Neural cell (in vitro differentiated cells): ENCODE data around the gene BCHE.

Source experiments
- CTCF ChIP-seq: fragments of 450-650 bp; IDR thresholded peaks from 2 replicates; pipeline ENCODE4 v1.5.1; 2014; ENCODE audit warnings: antibody characterized with exemption, mild to moderate bottlenecking, moderate library complexity; ENCODE audit not compliant: poor library complexity, severe bottlenecking
- EP300 ChIP-seq: fragments of 450-650 bp; conservative IDR thresholded peaks from 2 replicates; pipeline ENCODE4 v1.6.1; 2014; ENCODE audit warnings: antibody characterized with exemption, mild to moderate bottlenecking, moderate library complexity; ENCODE audit not compliant: poor library complexity, severe bottlenecking
- EZH2 ChIP-seq: fragments of 200-600, 300-800 bp; shearing (Covaris generic), sonication (generic); IDR thresholded peaks from 2 replicates; pipeline ENCODE4 v1.6.1; 2014; ENCODE audit warnings: antibody characterized with exemption, low read length, borderline replicate concordance, mild to moderate bottlenecking; ENCODE audit not compliant: insufficient read depth, poor library complexity, severe bottlenecking
- POLR2AphosphoS5 ChIP-seq: IDR thresholded peaks from 2 replicates; pipeline ENCODE4 v1.6.1; 2012
- RAD21 ChIP-seq: fragments of 450-650 bp; conservative IDR thresholded peaks from 2 replicates; pipeline ENCODE4 v1.6.1; 2014; ENCODE audit warnings: antibody characterized with exemption, mild to moderate bottlenecking, moderate library complexity
- REST ChIP-seq: IDR thresholded peaks from 2 replicates; pipeline ENCODE4 v1.6.1; 2012; ENCODE audit warnings: borderline replicate concordance
- TAF1 ChIP-seq: IDR thresholded peaks from 2 replicates; pipeline ENCODE4 v1.6.1; 2012; ENCODE audit warnings: low read depth

- TF ChIP-seq CTCF, result no peak
- TF ChIP-seq REST, result no peak
- no peak for TF ChIP-seq EP300
- no peak for TF ChIP-seq RAD21
- TF ChIP-seq POLR2AphosphoS5, result no peak
- no peak for TF ChIP-seq TAF1
- TF ChIP-seq EZH2, result no peak
These were observed 66.4 kb downstream of the BCHE start for GRCh38 chr3:165770781-165771180.
